A549 (cell line): ENCODE results near the gene NEURL1. TPM values are rescaled to one million over a fixed set of nuclear protein-coding genes. Genes with fewer than 3 reads are reported as not detected.

ENCODE experiments used
- ATAC-seq, 2 experiments: fragments of 200-7000 bp in 1 of 2; fragments of >200 bp in 1 of 2; cut with Nextera tagmentation in 1 of 2; cut with Tn5 transposase in 1 of 2; 3 replicates each; pipeline versions ENCODE4 v1.8.0 to v1.9.1; 2018 to 2020; ENCODE audit warnings: mild to moderate bottlenecking in 1 of 2, moderate library complexity in 1 of 2
- CTCF ChIA-PET: fragments of 300-600 bp; sonication (Branson Sonifier 250); formaldehyde crosslinking; extraction: SDS; loops from one replicate; lab custom pipeline; 2021; ENCODE audit warnings: antibody characterized with exemption, inconsistent platforms; lab: Yijun Ruan, JAX
- POLR2A ChIA-PET: fragments of 350-600 bp; formaldehyde crosslinking; extraction: SDS; loops from one replicate; lab custom pipeline; 2021; ENCODE audit warnings: antibody characterized with exemption, inconsistent platforms; lab: Yijun Ruan, JAX
- DNase-seq, 2 experiments: peaks; one replicate each; pipeline versions ENCODE4 v3.0.0 to v3.0.0-alpha.2; 2011 to 2016; ENCODE audit warnings: low read depth in 1 of 2, low spot score in 1 of 2
- FAIRE-seq: peaks from 2 replicates; lab custom pipeline; 2011; peaks lifted over from hg19 to GRCh38; lab: Jason Lieb, UNC
- H3K27ac ChIP-seq, 2 experiments: fragments of >200 bp; sonication (Bioruptor Twin); formaldehyde crosslinking; 3 replicates each; pipeline ENCODE4 v1.5.1; 2016 to 2017
- H3K4me1 ChIP-seq: fragments of >200 bp; sonication (Bioruptor Twin); formaldehyde crosslinking; 3 replicates; pipeline ENCODE4 v1.6.1; 2016
- H3K4me2 ChIP-seq: fragments of >200 bp; sonication (Bioruptor Twin); formaldehyde crosslinking; 3 replicates; pipeline ENCODE4 v1.6.1; 2016
- H3K4me3 ChIP-seq: fragments of >200 bp; sonication (Bioruptor Twin); formaldehyde crosslinking; 3 replicates; pipeline ENCODE4 v1.5.1; 2016
- H3K9me3 ChIP-seq: fragments of >200 bp; sonication (Bioruptor Twin); formaldehyde crosslinking; 3 replicates; pipeline ENCODE4 v1.6.1; 2016
- BCL3 ChIP-seq: fragments of >200 bp; sonication (Bioruptor Twin); formaldehyde crosslinking; IDR thresholded peaks from 3 replicates; pipeline ENCODE4 v1.6.1; 2016
- BHLHE40 ChIP-seq: IDR thresholded peaks from 2 replicates; pipeline ENCODE4 v1.6.1; 2012; ENCODE audit warnings: low read depth, low read length, inconsistent platforms
- CBX8 ChIP-seq: fragments of 200-600 bp; sonication (generic); IDR thresholded peaks from 2 replicates; pipeline ENCODE4 v1.6.1; 2016
- ELK1 ChIP-seq: fragments of 150-350 bp; IDR thresholded peaks from 2 replicates; pipeline ENCODE4 v1.6.1; 2014; ENCODE audit warnings: low read depth, mild to moderate bottlenecking, low read length
- FOSB ChIP-seq: fragments of 250-450 bp; sonication (Bioruptor Pico); IDR thresholded peaks from 2 replicates; pipeline ENCODE4 v1.5.0; 2020; ENCODE audit warnings: mild to moderate bottlenecking, moderate library complexity
- GATA3 ChIP-seq: IDR thresholded peaks from 2 replicates; pipeline ENCODE4 v1.6.1; 2012; ENCODE audit warnings: borderline replicate concordance
- HES2 ChIP-seq: fragments of >200 bp; sonication (Bioruptor Twin); formaldehyde crosslinking; IDR thresholded peaks from 2 replicates; pipeline ENCODE4 v1.6.1; 2016
- HOXB13 ChIP-seq: fragments of 250-450 bp; sonication (Bioruptor Pico); IDR thresholded peaks from 2 replicates; pipeline ENCODE4 v1.5.0; 2020; ENCODE audit warnings: low read depth, mild to moderate bottlenecking, moderate library complexity
- JUN ChIP-seq, 2 experiments: fragments of >200 bp; sonication (Bioruptor Twin); formaldehyde crosslinking; IDR thresholded peaks; 2 replicates in 1 of 2; 3 replicates in 1 of 2; pipeline ENCODE4 v1.6.1; 2016 to 2017
- KDM5A ChIP-seq: fragments of 200-600 bp; sonication (generic); IDR thresholded peaks from 2 replicates; pipeline ENCODE4 v1.6.1; 2016; ENCODE audit warnings: antibody characterized with exemption, mild to moderate bottlenecking
- MAX ChIP-seq: IDR thresholded peaks from 2 replicates; pipeline ENCODE4 v1.6.1; 2012
- PBX3 ChIP-seq: IDR thresholded peaks from 2 replicates; pipeline ENCODE4 v1.6.1; 2012
- PHF8 ChIP-seq: fragments of 200-600 bp; sonication (generic); IDR thresholded peaks from 2 replicates; pipeline ENCODE4 v1.6.1; 2016; ENCODE audit warnings: low read depth, mild to moderate bottlenecking, antibody characterized with exemption, moderate library complexity, borderline replicate concordance
- POLR2AphosphoS2 ChIP-seq: conservative IDR thresholded peaks from 2 replicates; pipeline ENCODE4 v1.6.1; 2012; ENCODE audit warnings: low read length, improper control_type of control experiment, inconsistent platforms
- RCOR1 ChIP-seq: fragments of 150-350 bp; IDR thresholded peaks from 2 replicates; pipeline ENCODE4 v1.6.1; 2014; ENCODE audit warnings: antibody characterized with exemption, low read length, low read depth
- REST ChIP-seq: fragments of 200-600 bp; sonication (generic); IDR thresholded peaks from 2 replicates; pipeline ENCODE4 v1.6.1; 2016; ENCODE audit warnings: antibody characterized with exemption, mild to moderate bottlenecking, moderate library complexity
- RNF2 ChIP-seq: fragments of 200-600 bp; sonication (generic); IDR thresholded peaks from 2 replicates; pipeline ENCODE4 v1.6.1; 2016; ENCODE audit warnings: low read depth, mild to moderate bottlenecking, antibody characterized with exemption, moderate library complexity, borderline replicate concordance
- SMC3 ChIP-seq: fragments of >200 bp; sonication (Bioruptor Twin); formaldehyde crosslinking; IDR thresholded peaks from 3 replicates; pipeline ENCODE4 v1.6.1; 2018; ENCODE audit warnings: inconsistent platforms
- TFCP2L1 ChIP-seq: fragments of 250-450 bp; sonication (Bioruptor Pico); IDR thresholded peaks from 2 replicates; pipeline ENCODE4 v1.5.0; 2021; ENCODE audit warnings: mild to moderate bottlenecking
- TP53 ChIP-seq: fragments of 250-450 bp; sonication (Bioruptor Pico); IDR thresholded peaks from 2 replicates; pipeline ENCODE4 v1.5.0; 2021; ENCODE audit warnings: mild to moderate bottlenecking, moderate library complexity
- USF2 ChIP-seq: fragments of 450-650 bp; IDR thresholded peaks from 2 replicates; pipeline ENCODE4 v1.6.1; 2014; ENCODE audit warnings: antibody characterized with exemption
- WGBS: methylation state at CpG from one replicate; pipeline ENCODE4 v1.1.6; 2017; ENCODE audit errors: missing lambda C conversion rate; 5-methylcytosine and 5-hydroxymethylcytosine counted together
- polyA plus RNA-seq, 4 experiments: library from polyadenylated mRNA; depleted of rRNA in 3 of 4; stranded (reverse); fragments of >200 nt; fragmentation: RNase III in 1 of 4; extraction: RNeasy Plus Mini Kit Qiagen cat#74134 plus additional on column Dnase treatment in 1 of 4; gene quantifications; 2 replicates in 3 of 4; 3 replicates in 1 of 4; pipeline ENCODE4 v1.2.3, GENCODE V29; 2011 to 2017

NEURL1 gene
- polyA plus RNA-seq, 2 of the 4 experiments (the other 2 are of a cell fraction), result 0.06 to 0.37 TPM

GRCh38 chr10:103593022-103593570 lies 99.6 kb downstream of the NEURL1 start:
- WGBS, result 100% methylated on average over 2 of the region's 3 CpGs
- Histone ChIP-seq H3K4me2 (no peak overlapping the region), H3K4me1 (no peaks in the 10 kb centered on the region), H3K9me3 (no peaks in the 10 kb centered on the region), H3K27ac (no peak overlapping the region), H3K4me3 (no peak overlapping the region)
- DNase-seq (no peak), ATAC-seq (peak in 1 of 2 experiments; percentile 14; a peak in 3 of 6 replicates), FAIRE-seq (no peak)
- TF ChIP-seq SMC3 (no peak), PBX3 (no peak), BCL3 (no peak), MAX (no peak), BHLHE40 (no peak), PHF8 (no peak), TFCP2L1 (CRISPR knock-in tag) (no peak), POLR2AphosphoS2 (no peak), RNF2 (no peak), TP53 (CRISPR knock-in tag) (no peak), REST (no peak)
- CTCF ChIA-PET, result interaction anchor here (0.5 to 18.9 kb wide), 51 partner anchors 9 to 841 kb away, joined by 3 to 265 read pairs (median 4); partner anchors contain the start of gene NEURL1
- POLR2A ChIA-PET, result interaction anchor here (0.6 kb wide), 1 partner anchor 108 kb away, joined by 3 read pairs; no protein-coding TSS in a partner anchor

GRCh38 chr10:103595933-103596726 lies 102.6 kb downstream of the NEURL1 start:
- Histone ChIP-seq H3K4me2 (no peak overlapping the region), H3K4me1 (peaks cover 5% of the 10 kb centered on the region), H3K4me3 (no peak overlapping the region), H3K27ac (no peak overlapping the region), H3K9me3 (no peaks in the 10 kb centered on the region)
- no peak for DNase-seq
- FAIRE-seq, result no peak
- ATAC-seq, result no peak
- no peak for TF ChIP-seq GATA3
- TF ChIP-seq HES2, result no peak
- POLR2A ChIA-PET, result no interaction called here
- CTCF ChIA-PET, result interaction anchor here (1.4 to 18.9 kb wide), 2 partner anchors 8 to 91 kb away, joined by 6 to 265 read pairs; no protein-coding TSS in a partner anchor
- WGBS, result 70% methylated on average over 4 of the region's 4 CpGs

GRCh38 chr10:103597003-103597402 lies 103.5 kb downstream of the NEURL1 start:
- no peak for ATAC-seq
- no peak overlapping the region for H3K4me2 ChIP-seq
- no peak for DNase-seq
- ChIA-PET POLR2A (no interaction called here), CTCF (interaction anchor here (0.7 to 18.9 kb wide), 4 partner anchors 9 to 98 kb away, joined by 3 to 265 read pairs (median 12); no protein-coding TSS in a partner anchor)
- 68% methylated on average over 6 of the region's 6 CpGs for WGBS
- H3K4me1 ChIP-seq, result peaks cover 5% of the 10 kb centered on the region
- H3K9me3 ChIP-seq, result no peaks in the 10 kb centered on the region
- no peak overlapping the region for H3K4me3 ChIP-seq
- FAIRE-seq, result no peak
- H3K27ac ChIP-seq, result no peak overlapping the region
- TF ChIP-seq KDM5A (no peak), CBX8 (no peak), RNF2 (no peak), JUN (IDR thresholded peaks at IDR 0.05) (no peak), RCOR1 (no peak), SMC3 (no peak), PBX3 (no peak), USF2 (no peak), HOXB13 (CRISPR knock-in tag) (no peak), FOSB (CRISPR knock-in tag) (no peak), POLR2AphosphoS2 (no peak), ELK1 (no peak)
